NCI-H2029 treated with DMSO at 0.1 percent for 48 hours (cell line): ENCODE measurements around the gene FNDC5.

Experiments
- DNase-seq: peaks from one replicate; lab custom pipeline; 2025; lab: John Stamatoyannopoulos, UW

FNDC5 gene

DNA sequence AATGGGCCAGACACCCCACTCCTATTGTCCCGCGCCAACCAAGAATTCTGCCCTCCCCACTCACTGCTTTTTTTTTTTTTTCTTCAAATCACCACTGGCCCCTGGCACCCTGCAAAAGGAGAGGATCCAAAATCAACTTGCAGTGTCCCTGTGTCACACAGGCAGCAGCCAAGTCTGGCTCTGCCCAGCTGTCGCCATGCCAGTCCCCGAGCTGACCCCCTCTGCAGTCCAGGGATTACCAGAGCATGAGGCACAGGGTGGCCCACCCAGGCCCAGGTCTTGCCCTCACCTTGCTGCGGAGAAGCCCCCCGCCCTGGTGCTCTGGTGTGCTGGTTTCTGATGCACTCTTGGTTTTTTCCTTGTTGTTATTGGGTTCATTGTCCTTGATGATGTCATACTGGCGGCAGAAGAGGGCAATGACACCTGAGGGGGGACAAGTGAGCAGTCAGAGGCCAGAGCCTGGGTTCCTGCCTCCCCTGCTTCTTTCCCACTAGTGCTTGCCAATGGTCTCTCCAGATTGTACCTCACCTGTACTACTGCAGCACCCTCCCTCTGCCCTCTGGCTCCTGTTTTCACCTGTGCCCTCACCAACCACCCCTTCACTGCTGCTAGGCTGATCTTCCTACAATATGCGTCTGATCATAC is 6.2 kb downstream of the FNDC5 start:
- DNase-seq: no peak

DNA sequence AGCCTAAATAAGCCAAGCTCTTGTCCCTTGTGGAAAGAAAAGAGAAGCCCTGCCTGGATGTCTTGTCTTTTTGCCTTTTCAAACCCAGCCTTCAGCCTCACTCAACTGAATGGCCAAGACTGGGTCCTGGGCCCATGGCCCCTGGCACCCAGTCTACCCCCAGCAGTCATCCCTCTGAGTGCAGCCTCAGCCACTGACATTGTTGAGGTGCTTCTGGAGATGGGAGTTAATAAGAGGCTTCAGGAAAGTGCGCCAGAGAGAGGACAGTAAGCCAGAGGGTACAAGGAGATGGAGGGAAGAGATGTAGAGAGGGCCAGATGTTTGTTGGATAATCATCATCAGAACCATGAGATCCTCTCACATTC is 6.8 kb downstream of the FNDC5 start:
- DNase-seq: no peak

DNA sequence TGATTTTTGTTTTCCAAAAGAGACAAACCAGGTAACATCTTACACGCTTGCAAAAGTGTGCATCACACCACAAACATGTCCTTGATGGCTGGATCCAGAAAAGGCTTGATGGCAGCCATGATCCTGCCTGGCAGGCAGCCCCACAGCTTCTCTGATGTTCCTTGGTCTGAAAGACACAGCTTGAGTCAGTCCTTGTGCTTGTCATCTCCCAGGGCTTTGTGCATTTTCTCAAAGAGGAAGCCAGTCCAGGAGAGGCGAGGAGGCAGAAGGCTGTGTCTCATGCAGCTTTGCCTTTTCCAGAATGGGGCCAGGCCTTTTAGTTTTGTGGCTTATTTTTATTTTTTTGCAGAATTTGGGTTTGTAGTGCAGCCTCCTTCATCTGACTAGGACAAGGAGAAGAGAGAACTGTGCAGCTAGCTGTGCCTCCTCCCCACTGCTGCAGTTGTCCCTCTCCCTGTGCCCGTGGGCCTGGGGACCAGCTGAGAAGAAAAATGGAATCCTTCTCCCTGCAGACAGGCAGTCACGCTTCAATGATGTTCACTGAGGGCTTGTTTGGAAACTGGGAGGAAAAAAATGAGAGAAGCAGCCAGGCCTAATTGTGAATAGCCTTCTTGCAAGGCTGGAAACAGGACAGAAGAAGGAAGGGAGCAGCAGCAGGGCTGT is 7.4 kb downstream of the FNDC5 start:
- no peak for DNase-seq

DNA sequence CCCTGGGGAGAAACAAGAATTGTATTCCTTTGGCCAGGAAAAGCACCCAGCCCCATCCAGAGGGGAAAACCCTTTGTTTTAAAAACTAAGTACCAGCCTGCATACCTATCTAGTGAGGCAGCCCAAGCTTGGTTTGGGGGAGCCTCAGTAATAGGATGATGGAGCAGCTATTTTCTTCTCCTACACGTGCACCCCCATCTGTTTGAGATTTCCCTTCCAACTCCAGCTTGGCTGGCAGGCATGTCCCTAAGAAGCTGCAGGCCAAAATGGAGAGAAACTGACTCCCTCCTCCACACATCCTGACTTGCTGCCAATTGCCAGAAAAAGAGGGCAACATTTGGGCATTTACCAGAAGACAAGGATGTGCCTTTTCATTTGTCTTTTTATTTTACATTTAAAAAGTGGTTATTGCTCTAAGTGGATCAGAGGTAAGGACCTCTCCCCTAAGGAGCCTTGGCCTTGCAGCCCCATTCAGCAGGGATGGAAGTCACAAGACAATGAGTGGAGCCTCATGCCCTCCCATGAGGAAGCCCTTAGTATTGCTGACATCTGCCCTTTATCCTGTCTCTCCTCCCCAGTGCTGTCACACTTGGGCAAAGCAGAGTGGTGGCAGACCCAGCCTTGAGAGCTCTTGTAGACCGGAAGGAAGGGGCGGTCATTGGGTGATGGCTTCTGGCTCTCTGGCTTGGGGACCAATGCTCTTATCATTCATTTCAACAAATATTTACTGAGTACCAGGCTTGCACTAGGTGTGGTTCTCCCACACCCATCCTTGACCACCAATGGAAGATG is 8.6 kb downstream of the FNDC5 start:
- DNase-seq: no peak

DNA sequence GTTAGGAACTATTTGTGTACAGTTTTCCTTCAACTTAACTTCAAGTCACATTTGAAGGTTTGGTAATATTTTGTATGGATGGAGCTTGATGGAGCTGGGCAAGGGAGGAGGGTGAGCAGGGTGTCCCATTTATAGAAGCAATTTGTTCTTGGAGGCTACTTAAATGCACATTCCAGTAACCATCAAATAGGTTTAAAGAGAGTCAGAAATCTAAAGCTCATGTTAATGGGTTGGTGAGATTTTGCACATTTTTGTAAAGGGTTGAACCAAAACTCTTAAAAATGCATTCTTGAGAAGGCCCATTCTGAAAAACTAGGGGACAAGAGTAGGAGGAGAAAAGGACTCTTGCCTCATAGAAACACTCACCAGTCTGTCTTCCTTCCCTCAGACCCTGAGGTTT is 10.1 kb downstream of the FNDC5 start:
- no peak for DNase-seq

DNA sequence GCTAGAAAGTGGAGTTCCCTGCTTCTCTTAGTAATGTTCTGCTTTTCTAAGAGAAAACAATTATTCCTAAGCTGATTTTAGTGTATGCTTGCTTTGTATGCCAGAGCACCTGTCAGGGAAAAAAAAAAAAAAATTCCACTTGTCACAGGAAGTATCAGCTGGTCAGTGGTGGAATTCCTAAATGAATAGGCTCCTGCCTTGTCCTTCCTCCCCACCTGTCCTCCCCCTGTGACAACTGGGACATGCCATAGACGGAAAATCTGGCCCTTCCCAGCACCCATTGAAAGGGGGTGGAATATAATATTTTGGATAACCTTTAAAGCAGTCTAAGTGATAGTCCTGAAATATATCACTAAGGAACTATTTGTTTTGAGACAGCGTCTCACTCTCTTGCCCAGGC is 10.8 kb downstream of the FNDC5 start:
- no peak for DNase-seq

DNA sequence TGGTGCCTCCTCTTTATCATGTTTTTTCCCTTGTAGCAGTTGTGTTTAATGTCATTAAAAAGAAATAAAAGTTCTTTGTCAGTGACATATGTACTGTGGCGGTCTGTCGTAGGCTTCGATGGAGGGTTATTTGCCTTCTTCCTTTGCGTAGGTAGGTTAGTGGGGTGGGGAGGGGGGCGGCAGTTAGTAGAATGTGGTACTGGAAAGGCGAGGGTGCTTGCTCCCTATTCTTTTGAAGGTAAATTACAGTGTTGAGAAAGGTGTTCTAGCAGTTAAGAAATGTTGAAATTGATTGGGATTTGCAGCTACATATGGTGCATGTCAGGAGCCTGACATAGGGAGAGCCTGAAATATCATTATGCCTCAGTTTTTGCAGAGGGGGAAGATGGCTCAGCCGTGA is 11.9 kb downstream of the FNDC5 start:
- no peak for DNase-seq

DNA sequence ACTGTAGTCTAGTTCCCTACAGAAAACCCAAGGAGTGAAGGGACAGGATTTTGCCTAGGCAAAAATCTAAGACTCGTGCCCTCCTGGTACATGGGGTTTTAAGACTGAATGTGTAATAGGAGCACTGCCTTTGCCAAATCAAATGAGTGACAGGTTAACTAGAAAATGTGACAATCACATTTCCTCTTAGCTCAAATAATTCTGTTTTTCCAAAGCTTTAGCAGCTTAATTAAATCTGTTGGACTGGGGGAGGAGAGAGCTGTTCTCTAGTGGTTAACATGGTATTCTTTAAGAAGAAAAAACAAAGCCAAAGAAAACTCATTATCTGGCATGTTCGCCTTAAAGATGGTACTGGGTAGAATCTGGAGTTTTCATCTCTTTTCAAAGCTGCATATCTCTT is 12.6 kb downstream of the FNDC5 start:
- no peak for DNase-seq

DNA sequence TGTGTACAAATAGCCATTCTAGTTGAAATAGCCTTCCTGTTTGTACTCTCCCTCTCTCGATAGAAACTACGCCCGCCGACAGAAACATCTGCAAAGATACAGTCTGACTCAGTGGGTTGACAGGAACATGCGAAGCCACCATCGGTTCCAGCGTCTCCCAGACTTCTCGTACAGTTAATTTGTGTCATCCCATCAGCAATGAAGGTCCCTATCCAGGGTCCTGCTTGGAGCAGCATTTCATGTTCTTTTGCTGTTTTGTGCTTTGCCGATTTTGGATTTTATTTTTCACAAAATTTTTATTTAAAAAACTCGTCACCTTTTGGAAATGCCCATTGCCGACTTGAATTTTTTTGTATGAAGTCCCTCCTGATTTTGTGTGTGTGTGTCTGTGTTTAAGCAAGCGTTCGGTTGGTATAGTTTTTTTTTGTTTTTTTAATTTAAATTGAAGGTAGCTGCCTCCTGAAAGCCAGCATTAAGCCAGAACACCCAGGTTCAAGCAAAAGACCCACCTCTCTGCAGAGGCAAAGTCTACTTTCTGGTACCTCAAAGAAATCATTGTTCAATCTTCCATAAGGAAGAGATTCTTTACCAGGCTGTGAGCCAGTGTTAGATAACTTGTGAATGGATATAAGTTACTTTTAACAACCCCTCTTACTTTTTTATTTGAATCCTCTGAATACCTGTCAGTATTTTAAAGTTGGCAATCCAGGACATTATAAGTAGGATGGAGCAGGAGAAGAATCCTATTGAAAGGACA is 14.7 kb downstream of the FNDC5 start:
- no peak for DNase-seq

DNA sequence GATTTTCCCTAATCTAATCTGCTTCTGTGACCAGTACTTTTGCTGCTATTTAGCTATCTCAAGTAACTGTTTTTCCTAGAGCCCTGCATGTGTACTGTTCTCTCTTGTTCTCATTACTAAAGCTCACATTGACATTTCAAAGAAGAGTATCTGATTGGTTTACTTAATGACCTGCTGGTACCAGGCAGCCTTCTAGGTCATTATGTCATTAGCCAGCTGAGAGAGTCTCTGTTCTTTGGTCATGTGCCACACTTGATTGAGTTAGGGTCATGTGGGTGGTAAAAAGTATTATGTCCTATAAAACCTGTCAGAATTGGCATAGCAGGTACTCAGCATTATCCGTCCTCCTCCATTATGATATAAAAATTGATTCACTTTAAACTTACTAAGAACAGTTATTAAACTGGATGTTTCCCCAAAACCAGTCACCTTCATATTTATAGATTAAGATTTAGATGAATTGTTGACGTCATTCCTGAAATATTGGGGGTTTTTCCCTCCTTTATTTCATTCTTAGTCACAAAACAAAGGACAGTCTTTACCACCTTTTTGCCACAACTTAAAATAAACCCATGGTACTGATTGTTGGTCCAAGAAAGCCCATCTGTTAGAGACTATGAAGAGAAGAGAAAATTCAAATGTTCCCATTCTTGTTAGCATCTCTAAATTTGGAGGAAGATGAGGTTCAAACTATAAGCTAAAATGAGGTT is 22.2 kb downstream of the FNDC5 start:
- no peak for DNase-seq

DNA sequence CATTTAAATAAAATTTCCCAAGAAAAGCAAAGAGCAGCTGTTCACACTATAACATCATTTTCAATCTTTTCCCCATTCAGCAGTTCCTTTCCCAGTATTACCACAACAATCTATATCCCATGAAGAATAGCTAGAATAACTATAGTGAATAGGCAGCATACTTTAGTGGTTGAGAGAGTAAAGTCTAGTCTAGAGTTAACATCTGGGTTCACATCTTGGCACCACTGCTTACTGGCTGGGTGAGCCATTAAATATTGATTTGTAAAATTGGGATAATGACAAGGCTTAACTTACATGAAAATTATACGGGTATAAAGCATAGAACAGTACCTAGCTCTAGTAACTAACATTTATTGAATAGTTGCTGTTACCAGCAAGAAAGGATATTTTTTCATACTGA is 38.8 kb downstream of the FNDC5 start:
- no peak for DNase-seq

DNA sequence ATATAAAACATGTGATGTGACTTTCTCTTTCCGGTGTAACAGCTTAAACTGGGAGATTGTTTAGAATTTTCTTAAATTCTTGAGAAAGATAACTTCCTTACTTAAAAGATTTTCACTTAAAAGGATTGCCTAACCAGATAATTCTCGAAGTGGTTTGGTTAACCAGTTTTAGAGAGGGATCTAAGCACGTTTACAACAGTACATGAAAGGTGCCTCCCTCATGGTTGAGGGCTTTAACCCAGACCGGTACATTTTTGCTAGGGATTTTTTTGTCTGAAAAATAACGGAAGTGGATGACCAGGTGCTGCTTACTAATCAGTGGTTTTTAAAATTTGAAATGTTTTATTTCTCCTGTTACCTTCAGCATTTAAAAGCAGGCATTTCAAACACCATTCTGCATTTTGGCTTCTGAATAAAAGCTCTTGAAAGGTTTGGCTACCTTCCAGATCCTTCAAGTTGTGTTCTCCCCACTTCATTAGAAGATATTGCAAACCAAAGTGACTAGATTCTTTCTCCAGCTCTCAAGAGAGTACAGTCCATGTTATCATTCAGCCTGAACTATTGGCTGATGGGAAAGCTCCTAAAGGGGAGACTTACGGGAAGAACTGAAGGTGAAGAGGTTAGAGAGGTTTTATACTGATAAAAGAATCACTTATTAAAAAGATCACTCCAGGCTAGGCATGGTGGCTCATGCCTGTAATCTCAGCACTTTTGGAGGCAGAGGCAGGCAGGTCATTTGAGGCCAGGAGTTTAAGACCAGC is 40.4 kb downstream of the FNDC5 start:
- no peak for DNase-seq

DNA sequence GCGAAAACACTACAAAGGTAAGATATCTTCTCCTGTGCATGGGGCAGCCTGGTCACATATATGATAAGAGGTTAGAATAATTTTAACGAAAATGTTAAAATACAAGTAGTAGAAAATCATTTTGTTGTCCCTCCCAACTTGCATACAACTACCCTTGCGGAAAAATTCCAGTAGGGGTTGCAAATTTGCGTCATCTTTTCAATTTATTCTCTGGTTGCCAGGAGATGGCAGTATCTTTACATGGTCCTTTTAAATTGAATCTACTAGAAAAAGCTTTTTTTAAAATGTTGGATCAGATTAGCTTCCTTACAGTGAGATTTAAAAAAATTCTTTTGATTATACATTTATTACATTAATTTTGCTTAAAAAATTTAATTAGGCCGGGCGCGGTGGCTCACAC is 42.4 kb downstream of the FNDC5 start:
- DNase-seq: no peak

DNA sequence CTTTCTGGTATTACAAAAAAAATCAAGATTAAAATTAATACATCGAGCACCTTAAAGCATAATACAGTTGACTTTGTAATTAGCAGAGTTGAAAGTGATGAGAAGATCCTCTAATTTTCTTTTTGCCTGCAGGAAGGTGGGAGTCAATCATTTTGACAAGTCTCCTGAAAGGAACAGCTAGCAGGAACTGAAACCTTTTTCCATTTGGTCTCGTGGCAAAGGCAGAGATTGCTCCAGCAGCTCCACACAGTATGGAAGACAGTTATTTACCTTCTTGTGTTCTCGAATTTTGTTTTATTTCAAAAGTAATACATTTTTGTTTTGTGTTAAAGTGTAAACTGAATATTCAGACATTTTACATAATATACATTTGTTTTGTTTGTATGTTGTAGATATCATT is 45.5 kb downstream of the FNDC5 start:
- no peak for DNase-seq

DNA sequence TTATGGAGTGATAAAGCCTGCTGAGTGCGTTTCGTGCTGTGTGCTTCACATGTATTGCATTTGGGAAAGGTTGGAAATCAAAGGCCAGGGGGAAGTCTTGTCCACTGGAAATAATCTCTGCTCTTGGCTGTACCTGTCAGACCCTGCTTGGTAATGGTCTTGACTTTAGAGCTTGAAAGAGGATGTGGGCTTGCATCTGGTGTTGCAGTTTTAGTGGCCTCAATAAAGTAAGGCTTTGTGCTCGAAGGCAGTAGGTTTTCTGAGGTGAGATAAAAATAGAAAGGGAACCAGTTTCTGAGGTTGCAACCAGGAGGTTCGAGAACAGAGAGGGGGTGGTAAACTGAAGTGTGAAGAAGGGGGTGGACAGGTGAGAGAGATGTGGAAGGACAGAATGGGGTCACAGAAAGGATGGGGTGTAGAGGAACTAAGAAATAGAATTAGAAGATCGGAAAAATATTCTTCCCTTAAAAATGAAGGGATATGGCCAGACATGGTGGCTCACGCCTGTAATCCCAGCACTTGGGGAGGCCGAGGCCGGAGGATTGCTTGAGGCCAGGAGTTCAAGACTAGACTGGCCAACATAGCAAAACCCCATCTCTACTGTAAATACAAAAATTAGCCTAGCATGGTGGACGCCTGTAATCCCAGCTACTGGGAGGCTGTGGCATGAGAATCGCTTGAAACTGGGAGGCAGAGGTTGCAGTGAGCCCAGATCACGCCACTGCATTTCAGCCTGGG is 51.7 kb downstream of the FNDC5 start:
- no peak for DNase-seq

DNA sequence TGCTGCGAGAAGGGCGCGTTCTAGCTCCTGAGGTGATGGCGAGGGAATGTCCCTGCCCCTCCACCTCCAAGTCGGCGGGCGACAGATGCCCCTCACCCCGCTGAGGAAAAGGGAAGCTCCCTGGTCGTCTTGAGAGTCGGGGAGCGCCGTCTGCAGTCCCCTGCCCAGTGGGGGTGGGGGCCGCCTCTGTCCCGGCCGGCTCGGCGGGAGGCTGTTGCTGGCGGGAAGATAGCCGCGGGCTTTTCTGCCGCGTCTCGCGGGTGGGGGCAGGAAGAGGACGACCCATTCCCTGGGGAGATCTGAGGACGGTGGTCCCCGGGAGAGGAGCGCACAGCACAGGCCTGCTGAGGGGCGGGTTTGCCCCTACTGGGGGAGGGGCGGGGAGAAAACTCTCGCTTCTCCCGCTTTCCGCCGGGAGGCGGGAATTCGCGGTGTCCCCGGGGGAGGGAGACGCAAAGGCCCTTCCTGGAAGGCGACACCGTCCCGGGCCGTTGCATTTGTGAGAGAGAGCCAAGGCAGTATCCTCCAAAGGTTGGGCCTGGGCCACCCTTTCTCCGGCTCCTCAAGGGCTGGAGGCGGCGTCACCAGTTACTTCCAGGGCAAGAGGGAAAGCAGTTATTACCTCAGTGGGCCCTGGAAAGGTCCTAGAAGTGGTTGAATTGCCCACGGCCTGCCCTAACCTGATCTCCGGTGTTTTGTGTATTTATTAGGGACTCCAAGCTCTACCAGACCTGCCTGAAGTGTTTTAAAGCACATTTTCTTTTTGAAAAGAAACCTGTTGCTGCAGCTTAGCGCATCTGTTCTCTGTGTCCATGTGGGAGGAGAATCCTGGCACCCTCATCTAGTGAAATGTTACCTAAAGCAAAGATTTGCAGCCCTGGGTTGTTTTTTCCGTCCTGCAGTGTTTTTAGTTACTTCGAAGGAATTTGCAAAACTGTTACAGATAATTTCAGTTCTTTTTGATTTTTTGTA is 52.6 kb downstream of the FNDC5 start:
- DNase-seq: peak; percentile 22

DNA sequence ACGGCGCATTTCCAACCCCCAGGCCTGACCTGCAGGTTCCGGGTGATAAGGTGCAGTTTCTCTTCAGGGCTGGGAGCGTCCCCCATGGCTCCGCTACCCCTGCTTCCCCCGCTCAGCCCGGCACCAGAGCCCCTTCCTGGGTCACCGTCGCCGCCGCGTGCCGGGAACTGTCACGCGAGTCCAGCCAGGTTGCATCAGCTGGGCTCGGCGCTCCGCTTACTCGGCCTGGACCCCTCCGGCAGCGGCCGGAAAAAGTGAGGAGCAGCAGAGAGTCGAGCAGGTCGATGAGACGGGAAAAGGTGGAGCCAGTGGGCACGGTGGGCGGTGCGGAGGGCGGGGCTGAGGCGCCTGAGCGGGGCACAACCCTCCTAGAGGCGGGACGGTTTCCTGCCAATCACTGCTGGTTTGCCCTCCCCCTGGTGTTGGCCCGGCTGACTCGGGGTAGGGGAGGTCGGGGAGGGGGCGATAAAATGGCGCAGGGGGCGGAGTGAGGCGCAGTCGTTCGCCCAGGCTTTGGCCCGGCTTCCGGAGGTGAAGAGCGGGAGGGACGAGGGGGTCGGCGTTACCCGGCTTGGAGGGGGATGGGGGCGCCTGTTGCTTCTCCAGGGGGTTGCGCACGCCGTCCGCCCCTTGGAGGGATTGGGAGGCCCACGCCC is 53.4 kb downstream of the FNDC5 start, which contains the start of the genes S100PBP and YARS1:
Gene S100PBP (plus strand): TSS at position 495 of the 656 bp plus-strand sequence. CDS start 8,447 bp downstream, outside the sequence.
Gene YARS1 (minus strand): TSS at position 200 of the 656 bp plus-strand sequence. CDS start 114 bp downstream, at position 86.
- peak; percentile 85 for DNase-seq

DNA sequence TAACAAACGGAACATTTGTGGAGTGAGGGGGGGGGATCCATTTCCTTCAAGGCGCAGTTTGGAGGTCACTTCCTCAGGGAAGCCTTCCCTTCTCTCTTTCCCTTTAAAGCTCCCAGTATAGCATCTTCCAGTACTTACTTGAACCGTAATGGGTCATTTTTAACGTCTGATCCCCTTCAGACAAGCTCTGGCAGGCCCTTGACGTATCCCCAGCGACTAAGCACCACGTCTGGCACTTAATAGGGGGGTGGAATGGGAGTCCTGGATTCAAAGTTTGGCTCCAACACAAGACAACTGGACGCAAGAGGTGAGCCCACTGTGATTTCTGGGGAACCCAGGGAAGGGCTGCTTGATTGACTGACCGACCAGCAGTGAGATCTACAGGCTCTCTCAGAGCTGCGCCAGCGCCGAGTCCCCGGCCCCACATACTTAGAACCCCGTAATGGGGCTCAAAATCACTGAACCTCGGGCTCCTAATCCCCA is 54.0 kb downstream of the FNDC5 start:
- DNase-seq: peak; percentile 10
